HepG2 (cell line): ENCODE measurements around the gene KIFC1. TPM values are rescaled to one million over a fixed set of nuclear protein-coding genes. Genes with fewer than 3 reads are reported as not detected.
A peak's percentile ranks its signal among the peaks of the same experiment; 100 is the strongest.

Experiments used
- ATF1 ChIP-seq: IDR thresholded peaks from 2 replicates; pipeline ENCODE4 v1.6.1; 2016; ENCODE audit warnings: mild to moderate bottlenecking, control low read depth
- ETS1 ChIP-seq: sonication (generic); formaldehyde crosslinking; IDR thresholded peaks from 2 replicates; pipeline ENCODE4 v1.4.0; 2020; ENCODE audit warnings: missing genetic modification reagents
- GMEB1 ChIP-seq: sonication (generic); formaldehyde crosslinking; IDR thresholded peaks from 2 replicates; pipeline ENCODE4 v1.5.1; 2020; ENCODE audit warnings: missing genetic modification reagents, mild to moderate bottlenecking, borderline replicate concordance
- MNT ChIP-seq: fragments of 450-650 bp; IDR thresholded peaks from 2 replicates; pipeline ENCODE4 v1.6.1; 2016
- NFE2L2 ChIP-seq: fragments of 150-350 bp; IDR thresholded peaks from 2 replicates; pipeline ENCODE4 v1.6.1; 2014; ENCODE audit warnings: low read length
- NR0B2 ChIP-seq: sonication (generic); formaldehyde crosslinking; IDR thresholded peaks from 2 replicates; pipeline ENCODE4 v1.4.0; 2020; ENCODE audit warnings: mild to moderate bottlenecking, missing genetic modification reagents
- PAWR ChIP-seq: sonication (generic); formaldehyde crosslinking; IDR thresholded peaks from 2 replicates; pipeline ENCODE4 v1.4.0; 2020; ENCODE audit warnings: missing genetic modification reagents, mild to moderate bottlenecking, borderline replicate concordance
- RBM22 ChIP-seq: fragments of 200-400 bp; formaldehyde crosslinking; optimal IDR thresholded peaks from 2 replicates; pipeline ENCODE3; 2017; ENCODE audit warnings: mild to moderate bottlenecking, low read length, moderate library complexity
- RNF2 ChIP-seq: fragments of 450-650 bp; conservative IDR thresholded peaks from 2 replicates; pipeline ENCODE4 v1.6.1; 2016; ENCODE audit warnings: low read depth
- TERF1 ChIP-seq: sonication (generic); formaldehyde crosslinking; IDR thresholded peaks from 2 replicates; pipeline ENCODE4 v1.8.0; 2022; ENCODE audit warnings: mild to moderate bottlenecking, missing genetic modification reagents, moderate library complexity
- TMF1 ChIP-seq: sonication (generic); formaldehyde crosslinking; IDR thresholded peaks from 2 replicates; pipeline ENCODE4 v1.8.1; 2022; ENCODE audit warnings: low read depth, missing genetic modification reagents
- TP53 ChIP-seq: sonication (generic); formaldehyde crosslinking; conservative IDR thresholded peaks from 2 replicates; pipeline ENCODE4 v1.4.0; 2020; ENCODE audit warnings: missing genetic modification reagents
- ZBTB3 ChIP-seq: sonication (generic); formaldehyde crosslinking; IDR thresholded peaks from 2 replicates; pipeline ENCODE4 v1.4.0; 2020; ENCODE audit warnings: low read depth, mild to moderate bottlenecking, moderate library complexity, missing genetic modification reagents, borderline replicate concordance
- ZBTB33 ChIP-seq: sonication (generic); formaldehyde crosslinking; IDR thresholded peaks from 2 replicates; pipeline ENCODE4 v1.4.0; 2020; ENCODE audit warnings: missing genetic modification reagents
- ZNF280D ChIP-seq: sonication (generic); formaldehyde crosslinking; IDR thresholded peaks from 2 replicates; pipeline ENCODE4 v1.5.1; 2020; ENCODE audit warnings: mild to moderate bottlenecking, missing genetic modification reagents
- ZNF576 ChIP-seq: sonication (generic); formaldehyde crosslinking; IDR thresholded peaks from 2 replicates; pipeline ENCODE4 v1.4.0; 2020; ENCODE audit warnings: mild to moderate bottlenecking, missing genetic modification reagents
- polyA plus RNA-seq, 8 experiments: library from polyadenylated mRNA; depleted of rRNA in 3 of 8; stranded (reverse) in 7 of 8; unstranded in 1 of 8; fragments of >200 nt; fragmentation: Illumina TruSeq in 4 of 8; extraction: Trizol in 4 of 8; gene quantifications; 2 replicates each; pipeline versions ENCODE4 v1.2.1 to v1.2.3, GENCODE V29; 2011 to 2016; ENCODE audit warnings: low read depth in 4 of 8, missing spikeins in 1 of 8, mixed read lengths in 1 of 8; ENCODE audit not compliant: insufficient read depth in 1 of 8
- total RNA-seq, 5 experiments: library from RNA; depleted of rRNA; stranded (reverse); fragments of >200 nt; fragmentation: Illumina TruSeq; extraction: Trizol; gene quantifications; 2 replicates each; pipeline ENCODE4 v1.2.3, GENCODE V29; 2016; ENCODE audit warnings: low read depth in 1 of 5

Gene KIFC1
- total and polyA plus RNA-seq, 2 of the 13 experiments (the other 11 are each of a cell fraction or from before 2014, with no cell fraction given): 25.0 to 45.5 TPM

- TF ChIP-seq ZBTB33 (CRISPR knock-in tag) (0 out of 2 replicates have a peak, but pooled peaks have one; percentile 10), RBM22 (no peak), ZNF576 (CRISPR knock-in tag) (peak; percentile 57; the same call in 1 of the 2 replicates), ATF1 (CRISPR knock-in tag) (no peak), PAWR (CRISPR knock-in tag) (no peak), NR0B2 (CRISPR knock-in tag) (peak; percentile 71; the same call in 1 of the 2 replicates), GMEB1 (CRISPR knock-in tag) (no peak), RNF2 (peak; percentile 90), TP53 (CRISPR knock-in tag) (no peak), ETS1 (no peak), ZBTB3 (CRISPR knock-in tag) (no peak), ZNF280D (CRISPR knock-in tag) (peak; percentile 55; the same call in 1 of the 2 replicates), TMF1 (CRISPR knock-in tag) (0 out of 2 replicates have a peak, but pooled peaks have one; percentile 52), NFE2L2 (no peak), MNT (peak; percentile 78), TERF1 (CRISPR knock-in tag) (0 out of 2 replicates have a peak, but pooled peaks have one; percentile 63)
These were observed 36.8 kb downstream of the KIFC1 start (continued) for GRCh38 chr6:33428224-33428965.
